ENCODE data around the gene SLC34A3. TPM values are rescaled to one million over a fixed set of nuclear protein-coding genes. Genes with fewer than 3 reads are reported as not detected.

SLC34A3 gene
- total RNA-seq, 1 donor from 2014 or later, result 0.23 TPM

DNA sequence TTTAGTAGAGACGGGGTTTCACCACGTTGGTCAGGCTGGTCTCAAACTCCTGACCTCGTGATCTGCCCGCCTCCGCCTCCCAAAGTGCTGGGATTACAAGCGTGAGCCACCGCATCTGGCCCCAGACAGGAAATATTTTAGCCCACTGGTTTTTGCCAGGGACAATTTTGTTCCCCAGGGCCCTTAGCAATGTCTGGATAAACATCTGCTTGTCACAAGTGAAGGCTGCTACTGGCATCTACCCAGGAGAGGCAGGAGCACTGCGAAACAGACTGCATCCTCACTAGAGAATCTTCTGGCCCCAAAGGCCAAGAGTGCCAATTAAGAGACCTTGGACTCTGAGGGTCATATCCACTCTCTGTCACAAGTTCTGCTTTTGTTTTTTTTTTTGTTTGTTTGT, 27.7 kb upstream of the SLC34A3 start:
- Histone ChIP-seq H3K27me3 (no peaks in the 10 kb centered on the region), H3K4me3 (no peak overlapping the region), H3K9me3 (no peaks in the 10 kb centered on the region), H3K27ac (no peak overlapping the region), H3K4me1 (peaks cover 58% of the 10 kb centered on the region), H3K36me3 (no peaks in the 10 kb centered on the region)
- intact Hi-C loops (cut with DNase I), result no loop called here
- no peak for DNase-seq
- no peak for ATAC-seq
- TF ChIP-seq CTCF (IDR thresholded peaks at IDR 0.05), result no peak

GRCh38 chr9:137204731-137205125, 26.0 kb upstream of the SLC34A3 start:
- DNase-seq (no peak), ATAC-seq (no peak)
- peaks cover 42% of the 10 kb centered on the region for H3K4me1 ChIP-seq
- H3K9me3 ChIP-seq, result no peaks in the 10 kb centered on the region
- H3K36me3 ChIP-seq, result no peaks in the 10 kb centered on the region
- peak overlapping the region; percentile 80 for H3K27ac ChIP-seq
- peak overlapping the region; percentile 83 for H3K4me3 ChIP-seq
- no peaks in the 10 kb centered on the region for H3K27me3 ChIP-seq
- intact Hi-C loops (cut with DNase I), result no loop called here
- TF ChIP-seq CTCF (IDR thresholded peaks at IDR 0.05), result no peak

DNA sequence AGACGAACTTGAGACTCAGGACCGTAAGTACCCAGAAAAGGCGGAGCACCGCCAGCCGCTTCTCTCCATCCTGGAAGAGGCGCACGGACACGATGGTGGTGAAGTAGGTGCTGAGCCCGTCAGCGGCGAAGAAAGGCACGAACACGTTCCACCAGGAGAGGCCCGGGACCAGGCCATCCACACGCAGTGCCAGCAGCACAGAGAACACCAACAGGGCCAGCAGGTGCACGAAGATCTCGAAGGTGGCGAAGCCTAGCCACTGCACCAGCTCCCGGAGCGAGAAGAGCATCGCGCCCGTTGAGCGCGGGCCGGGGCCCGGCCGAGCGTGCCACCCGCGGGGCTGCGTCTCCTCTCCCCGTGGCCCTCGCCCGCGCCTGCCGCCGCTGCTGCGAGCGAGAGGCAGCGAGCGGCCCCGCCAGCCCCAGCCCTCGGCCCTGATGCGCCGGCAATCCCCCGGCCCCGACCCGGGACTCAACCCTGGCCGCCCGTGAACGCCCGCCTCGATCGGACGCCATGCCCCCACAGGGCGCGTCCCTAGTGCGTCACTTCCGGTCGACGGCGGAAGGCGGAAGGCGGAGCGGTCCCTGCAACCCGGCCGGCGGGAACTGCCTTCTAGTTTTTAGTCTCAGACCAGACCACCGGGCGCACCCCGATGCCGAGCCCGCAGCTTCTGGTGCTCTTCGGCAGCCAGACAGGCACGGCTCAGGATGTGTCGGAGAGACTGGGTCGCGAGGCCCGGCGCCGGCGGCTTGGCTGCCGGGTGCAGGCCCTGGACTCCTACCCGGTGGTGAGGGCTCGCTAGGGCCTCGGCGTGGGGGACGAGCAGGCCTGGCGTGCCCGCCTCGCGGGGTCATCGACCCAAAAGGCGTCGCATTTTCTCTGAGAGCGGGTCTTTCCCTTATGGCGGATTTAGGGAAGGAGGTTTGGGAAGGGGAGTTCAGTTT, 25.3 kb upstream of the SLC34A3 start, which contains the start of the genes NDOR1 and TMEM203:
Gene NDOR1, plus strand, starts transcription at position 575 of the 944 bp plus-strand sequence. Its CDS starts 78 bp downstream, at position 653.
Gene TMEM203, minus strand, starts transcription at position 523 of the 944 bp plus-strand sequence. Its CDS starts 234 bp downstream, at position 289.
- intact Hi-C loops (cut with DNase I), result no loop called here
- peak; percentile 76 for ATAC-seq

GRCh38 chr9:137206602-137207001, 24.1 kb upstream of the SLC34A3 start:
- no peaks in the 10 kb centered on the region for H3K9me3 ChIP-seq
- H3K27me3 ChIP-seq, result no peaks in the 10 kb centered on the region
- ATAC-seq (no peak), DNase-seq (no peak)
- H3K27ac ChIP-seq, result no peak overlapping the region
- peak overlapping the region; percentile 83 for H3K4me3 ChIP-seq
- intact Hi-C loops (cut with DNase I), result no loop called here
- H3K36me3 ChIP-seq, result no peaks in the 10 kb centered on the region
- peaks cover 35% of the 10 kb centered on the region for H3K4me1 ChIP-seq
- TF ChIP-seq CTCF (IDR thresholded peaks at IDR 0.05), result no peak

More for the DNA sequence above, 25.3 kb upstream of the SLC34A3 start, which contains the start of the genes NDOR1 and TMEM203:
- H3K27me3 ChIP-seq, result no peaks in the 10 kb centered on the region
- H3K36me3 ChIP-seq, result no peaks in the 10 kb centered on the region
- DNase-seq, result peak; percentile 97
- TF ChIP-seq CTCF (IDR thresholded peaks at IDR 0.05), result no peak
- H3K4me3 ChIP-seq, result peak within 1 kb of the TSS; percentile 83
- H3K4me1 ChIP-seq, result peaks cover 41% of the 10 kb centered on the region
- peak within 1 kb of the TSS; percentile 80 for H3K27ac ChIP-seq
- no peaks in the 10 kb centered on the region for H3K9me3 ChIP-seq

- intact Hi-C loops (cut with DNase I), result no loop called here
- TF ChIP-seq CTCF (IDR thresholded peaks at IDR 0.05), result no peak
- Histone ChIP-seq H3K4me3 (no peak overlapping the region), H3K27me3 (no peaks in the 10 kb centered on the region), H3K27ac (no peak overlapping the region), H3K36me3 (no peaks in the 10 kb centered on the region), H3K4me1 (peaks cover 5% of the 10 kb centered on the region), H3K9me3 (no peaks in the 10 kb centered on the region)
- ATAC-seq (no peak), DNase-seq (no peak)
These were observed 19.2 kb upstream of the SLC34A3 start for GRCh38 chr9:137211532-137211931.

Measured in upper lobe of right lung (tissue), 1 donor.